ENCODE measurements around the gene GLRX2. TPM values are rescaled to one million over a fixed set of nuclear protein-coding genes. Genes with fewer than 3 reads are reported as not detected.

Gene GLRX2
- total RNA-seq, 1 experiment from 2014 or later: 30.6 TPM

DNA sequence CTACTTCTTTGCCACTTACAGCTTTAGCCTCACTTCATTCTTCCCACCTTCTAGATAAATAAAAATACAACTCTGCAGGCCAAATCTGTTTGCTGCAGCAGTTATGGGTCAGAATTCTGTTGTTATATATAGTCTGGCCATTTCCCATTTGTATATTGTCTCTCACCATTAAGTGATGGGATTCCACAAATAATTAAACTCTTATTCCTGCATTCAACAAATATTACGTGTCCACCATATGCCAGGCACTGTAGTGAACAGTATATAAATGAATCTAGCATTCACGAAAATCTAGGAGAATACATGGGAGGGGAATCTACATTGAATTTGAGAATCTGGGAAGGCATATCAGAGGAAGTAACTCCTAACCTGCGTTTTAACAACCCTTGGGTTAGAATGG lies 5.7 kb upstream of the GLRX2 start (continued):
- TF ChIP-seq SRF (IDR thresholded peaks at IDR 0.05; ENCODE audit: low read depth) (no peak), SIN3A (IDR thresholded peaks at IDR 0.05; ENCODE audit: low read depth) (no peak), ZFX (IDR thresholded peaks at IDR 0.05) (no peak), POLR2AphosphoS5 (IDR thresholded peaks at IDR 0.05; ENCODE audit: low read depth, low read length) (no peak), SP1 (IDR thresholded peaks at IDR 0.05; ENCODE audit: low read depth) (no peak), CBX3 (IDR thresholded peaks at IDR 0.05; ENCODE audit: low read depth) (no peak)

DNA sequence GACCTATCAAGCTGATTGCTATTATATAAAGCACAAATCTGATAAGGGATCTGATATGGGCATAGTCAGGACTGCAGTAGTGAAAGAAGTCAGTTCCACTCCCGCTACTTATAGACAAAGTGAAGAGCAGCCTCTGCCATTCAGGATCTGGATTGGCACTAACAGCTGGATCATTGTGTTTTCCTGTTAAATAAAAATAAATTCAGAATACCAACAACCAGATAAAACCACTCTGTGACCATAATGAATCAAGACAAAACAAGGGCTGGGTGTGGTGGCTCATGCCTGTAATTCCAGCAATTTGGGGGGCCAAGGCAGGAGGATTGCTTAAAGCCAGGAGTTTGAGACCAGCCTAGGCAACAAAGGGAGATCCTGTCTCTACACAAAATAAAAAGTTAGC lies 5.0 kb upstream of the GLRX2 start:
- ChIA-PET POLR2A (no interaction called here), CTCF (no interaction called here), RAD21 (ENCODE audit: low non-redundant PET in 1 of 2, low total read pairs in 2 of 2, uncharacterized antibody in 2 of 2, unreplicated experiment in 2 of 2) (interaction anchor here in 1 of 2 experiments (0.8 kb wide), 1 partner anchor 11 kb away, joined by 3 read pairs; the partner anchor contains the start of gene CDC73)
- Histone ChIP-seq H4K20me1 (ENCODE audit: insufficient read depth) (no peaks in the 10 kb centered on the region), H3K27me3 (ENCODE audit: insufficient read depth, low read length) (no peaks in the 10 kb centered on the region), H3K36me3 (ENCODE audit: control insufficient read depth in 1 of 2, insufficient read depth in 2 of 2, low read length in 2 of 2) (no peaks in the 10 kb centered on the region), H3K27ac (ENCODE audit: low read depth, low read length) (no peak overlapping the region), H3K9me2 (ENCODE audit: insufficient read depth) (no peaks in the 10 kb centered on the region), H3K4me1 (ENCODE audit: control insufficient read depth in 1 of 2, insufficient read depth in 2 of 2, low read length in 2 of 2) (peaks cover 19 to 28% of the 10 kb centered on the region in 2 experiments), H3K9ac (ENCODE audit: low read length) (no peak overlapping the region), H3K4me3 (replicated peaks in 1 of 2; ENCODE audit: low read depth in 1 of 2, low read length in 2 of 2) (no peak overlapping the region), H3K79me2 (ENCODE audit: insufficient read depth, low read length) (no peaks in the 10 kb centered on the region), H3K9me3 (ENCODE audit: control insufficient read depth in 1 of 2, insufficient read depth in 1 of 2, low read depth in 1 of 2, low read length in 2 of 2) (no peaks in the 10 kb centered on the region), H3K4me2 (ENCODE audit: low read length) (no peak overlapping the region), H2AFZ (ENCODE audit: low read depth, low read length, poor library complexity, severe bottlenecking) (peak overlapping the region; percentile 76)
- no TSS peak for BruUV-seq (replicated peaks)
- intact Hi-C loops (cut with micrococcal nuclease): no loop called here
- no peak for TF ChIP-seq FOSL1 (IDR thresholded peaks at IDR 0.05; ENCODE audit: low read depth)
- TF ChIP-seq EZH2phosphoT487 (IDR thresholded peaks at IDR 0.05; ENCODE audit: borderline replicate concordance): no peak
- no peak for TF ChIP-seq CBX3 (IDR thresholded peaks at IDR 0.05; ENCODE audit: low read depth)
- TF ChIP-seq SP1 (IDR thresholded peaks at IDR 0.05; ENCODE audit: low read depth): no peak
- TF ChIP-seq SIN3A (IDR thresholded peaks at IDR 0.05; ENCODE audit: low read depth): no peak
- no peak for TF ChIP-seq EGR1 (IDR thresholded peaks at IDR 0.05; ENCODE audit: low read depth)
- DNase-seq (ENCODE audit: low read depth, low spot score) (no peak), ATAC-seq (no peak)

DNA sequence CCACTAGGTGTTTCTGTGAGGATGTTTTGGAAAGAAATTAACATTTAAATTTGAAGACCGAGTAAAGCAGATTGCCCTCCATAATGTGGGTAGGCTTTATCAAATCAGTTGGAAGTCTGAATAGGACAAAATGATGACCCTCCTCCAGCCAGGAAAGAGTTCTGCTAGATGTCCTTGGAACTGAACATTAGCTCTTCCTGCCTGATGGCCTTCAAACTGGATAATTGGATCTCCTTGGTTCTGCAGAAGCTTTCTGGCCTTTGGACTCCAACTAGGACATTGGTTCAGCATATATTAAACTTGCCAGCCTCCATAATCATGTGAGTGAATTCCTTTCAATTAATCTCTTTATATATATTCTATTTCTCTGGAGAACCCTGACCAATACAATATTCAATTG lies 4.4 kb upstream of the GLRX2 start:
- no peak for ATAC-seq
- Histone ChIP-seq H3K27me3 (ENCODE audit: insufficient read depth, low read length) (no peaks in the 10 kb centered on the region), H3K36me3 (ENCODE audit: control insufficient read depth in 1 of 2, insufficient read depth in 2 of 2, low read length in 2 of 2) (no peaks in the 10 kb centered on the region), H3K9ac (ENCODE audit: low read length) (no peak overlapping the region), H3K9me2 (ENCODE audit: insufficient read depth) (no peaks in the 10 kb centered on the region), H3K79me2 (ENCODE audit: insufficient read depth, low read length) (peaks cover 1% of the 10 kb centered on the region; the same call in 1 of the 2 replicates), H4K20me1 (ENCODE audit: insufficient read depth) (no peaks in the 10 kb centered on the region), H2AFZ (ENCODE audit: low read depth, low read length, poor library complexity, severe bottlenecking) (peak overlapping the region; percentile 76), H3K4me3 (replicated peaks in 1 of 2; ENCODE audit: low read depth in 1 of 2, low read length in 2 of 2) (no peak overlapping the region), H3K9me3 (ENCODE audit: control insufficient read depth in 1 of 2, insufficient read depth in 1 of 2, low read depth in 1 of 2, low read length in 2 of 2) (no peaks in the 10 kb centered on the region), H3K4me1 (ENCODE audit: control insufficient read depth in 1 of 2, insufficient read depth in 2 of 2, low read length in 2 of 2) (peaks cover 19 to 22% of the 10 kb centered on the region in 2 experiments), H3K27ac (ENCODE audit: low read depth, low read length) (no peak overlapping the region), H3K4me2 (ENCODE audit: low read length) (no peak overlapping the region)
- no TSS peak for BruUV-seq (replicated peaks)
- ChIA-PET RAD21 (ENCODE audit: low non-redundant PET in 1 of 2, low total read pairs in 2 of 2, uncharacterized antibody in 2 of 2, unreplicated experiment in 2 of 2) (interaction anchor here in 1 of 2 experiments (0.8 kb wide), 1 partner anchor 12 kb away, joined by 3 read pairs; the partner anchor contains the start of gene CDC73), CTCF (interaction anchor here (1.4 kb wide), 1 partner anchor 13 kb away, joined by 4 read pairs; no protein-coding TSS in a partner anchor), POLR2A (no interaction called here)
- no peak for DNase-seq (ENCODE audit: low read depth, low spot score)
- intact Hi-C loops (cut with micrococcal nuclease): no loop called here
- TF ChIP-seq EZH2phosphoT487 (IDR thresholded peaks at IDR 0.05; ENCODE audit: borderline replicate concordance): no peak
- TF ChIP-seq TCF7L2 (IDR thresholded peaks at IDR 0.05; ENCODE audit: borderline replicate concordance, extremely low read depth, insufficient read depth, insufficient read length): no peak
- TF ChIP-seq, protein P1, sequence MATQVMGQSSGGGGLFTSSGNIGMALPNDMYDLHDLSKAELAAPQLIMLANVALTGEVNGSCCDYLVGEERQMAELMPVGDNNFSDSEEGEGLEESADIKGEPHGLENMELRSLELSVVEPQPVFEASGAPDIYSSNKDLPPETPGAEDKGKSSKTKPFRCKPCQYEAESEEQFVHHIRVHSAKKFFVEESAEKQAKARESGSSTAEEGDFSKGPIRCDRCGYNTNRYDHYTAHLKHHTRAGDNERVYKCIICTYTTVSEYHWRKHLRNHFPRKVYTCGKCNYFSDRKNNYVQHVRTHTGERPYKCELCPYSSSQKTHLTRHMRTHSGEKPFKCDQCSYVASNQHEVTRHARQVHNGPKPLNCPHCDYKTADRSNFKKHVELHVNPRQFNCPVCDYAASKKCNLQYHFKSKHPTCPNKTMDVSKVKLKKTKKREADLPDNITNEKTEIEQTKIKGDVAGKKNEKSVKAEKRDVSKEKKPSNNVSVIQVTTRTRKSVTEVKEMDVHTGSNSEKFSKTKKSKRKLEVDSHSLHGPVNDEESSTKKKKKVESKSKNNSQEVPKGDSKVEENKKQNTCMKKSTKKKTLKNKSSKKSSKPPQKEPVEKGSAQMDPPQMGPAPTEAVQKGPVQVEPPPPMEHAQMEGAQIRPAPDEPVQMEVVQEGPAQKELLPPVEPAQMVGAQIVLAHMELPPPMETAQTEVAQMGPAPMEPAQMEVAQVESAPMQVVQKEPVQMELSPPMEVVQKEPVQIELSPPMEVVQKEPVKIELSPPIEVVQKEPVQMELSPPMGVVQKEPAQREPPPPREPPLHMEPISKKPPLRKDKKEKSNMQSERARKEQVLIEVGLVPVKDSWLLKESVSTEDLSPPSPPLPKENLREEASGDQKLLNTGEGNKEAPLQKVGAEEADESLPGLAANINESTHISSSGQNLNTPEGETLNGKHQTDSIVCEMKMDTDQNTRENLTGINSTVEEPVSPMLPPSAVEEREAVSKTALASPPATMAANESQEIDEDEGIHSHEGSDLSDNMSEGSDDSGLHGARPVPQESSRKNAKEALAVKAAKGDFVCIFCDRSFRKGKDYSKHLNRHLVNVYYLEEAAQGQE (IDR thresholded peaks at IDR 0.05; ENCODE audit: low read depth): no peak
- TF ChIP-seq CEBPB (IDR thresholded peaks at IDR 0.05; ENCODE audit: low read depth): no peak

All from HCT116 (cell line).